ENCODE results near the gene NUP210L. TPM values are rescaled to one million over a fixed set of nuclear protein-coding genes. Genes with fewer than 3 reads are reported as not detected.
"Not testable (repeated sequence)": the region's sequence is repeated elsewhere in the genome, so short reads cannot be mapped to it uniquely, and the experiment has no call there.

The NUP210L gene
- polyA plus RNA-seq, 4 donors: 0.01 to 0.03 TPM; not detected in 2

- Histone ChIP-seq H3K27me3 (ENCODE audit: control insufficient read depth in 3 of 3, insufficient read depth in 3 of 3, low read length in 3 of 3) (no peaks in the 10 kb centered on the region), H3K4me3 (ENCODE audit: low read depth in 1 of 3, low read length in 3 of 3) (no peak overlapping the region), H3K9me3 (ENCODE audit: control insufficient read depth in 2 of 2, insufficient read depth in 1 of 2, low read depth in 1 of 2, low read length in 1 of 2) (no peaks in the 10 kb centered on the region), H3K4me1 (ENCODE audit: control insufficient read depth in 3 of 3, insufficient read depth in 2 of 3, low read depth in 1 of 3, low read length in 2 of 3) (peaks cover 0 to 3% (median 0%) of the 10 kb centered on the region in 3 donors), H3K36me3 (ENCODE audit: control insufficient read depth in 3 of 3, insufficient read depth in 2 of 3, low read depth in 1 of 3, low read length in 3 of 3) (peaks cover 9 to 36% (median 15%) of the 10 kb centered on the region in 3 donors), H3K27ac (ENCODE audit: low read depth in 1 of 3, low read length in 2 of 3) (peak overlapping the region in 2 of 3 donors; percentile 37 to 38)
- no peak for DNase-seq
- 79 to 90% (median 80%) methylated on average over 8 of the region's 8 CpGs for WGBS, 3 donors
- no peak for FAIRE-seq
These were observed 3.6 kb upstream of the NUP210L start for GRCh38 chr1:154158307-154159125.

GRCh38 chr1:154157520-154158306 is 2.8 kb upstream of the NUP210L start:
- DNase-seq: peak; percentile 41 to 62
- WGBS, 3 donors: 50 to 55% (median 51%) methylated on average over 7 of the region's 7 CpGs

GRCh38 chr1:154155251-154155650 is 378 bp upstream of the NUP210L start:
- no peak for FAIRE-seq

More at GRCh38 chr1:154157520-154158306, 2.8 kb upstream of the NUP210L start:
- Histone ChIP-seq H3K4me1 (ENCODE audit: control insufficient read depth in 3 of 3, insufficient read depth in 2 of 3, low read depth in 1 of 3, low read length in 2 of 3) (peaks cover 0 to 3% (median 0%) of the 10 kb centered on the region in 3 donors), H3K9me3 (ENCODE audit: control insufficient read depth in 2 of 2, insufficient read depth in 1 of 2, low read depth in 1 of 2, low read length in 1 of 2) (no peaks in the 10 kb centered on the region), H3K27ac (ENCODE audit: low read depth in 1 of 3, low read length in 2 of 3) (peak overlapping the region in 1 of 3 donors; percentile 4), H3K36me3 (ENCODE audit: control insufficient read depth in 3 of 3, insufficient read depth in 2 of 3, low read depth in 1 of 3, low read length in 3 of 3) (peaks cover 8 to 33% (median 11%) of the 10 kb centered on the region in 3 donors), H3K27me3 (ENCODE audit: control insufficient read depth in 3 of 3, insufficient read depth in 3 of 3, low read length in 3 of 3) (no peaks in the 10 kb centered on the region), H3K4me3 (ENCODE audit: low read depth in 1 of 3, low read length in 3 of 3) (no peak overlapping the region)
- no peak for FAIRE-seq

GRCh38 chr1:154154053-154154452 is 820 bp downstream of the NUP210L start:
- Histone ChIP-seq H3K27me3 (ENCODE audit: control insufficient read depth in 3 of 3, insufficient read depth in 3 of 3, low read length in 3 of 3) (no peaks in the 10 kb centered on the region), H3K27ac (ENCODE audit: low read depth in 1 of 3, low read length in 2 of 3) (peak overlapping the region in 1 of 3 donors; percentile 92), H3K4me3 (ENCODE audit: low read depth in 1 of 3, low read length in 3 of 3) (no peak overlapping the region), H3K4me1 (ENCODE audit: control insufficient read depth in 3 of 3, insufficient read depth in 2 of 3, low read depth in 1 of 3, low read length in 2 of 3) (peaks cover 0 to 3% (median 0%) of the 10 kb centered on the region in 3 donors), H3K36me3 (ENCODE audit: control insufficient read depth in 3 of 3, insufficient read depth in 2 of 3, low read depth in 1 of 3, low read length in 3 of 3) (peaks cover 0 to 19% (median 0%) of the 10 kb centered on the region in 3 donors), H3K9me3 (ENCODE audit: control insufficient read depth in 2 of 2, insufficient read depth in 1 of 2, low read depth in 1 of 2, low read length in 1 of 2) (no peaks in the 10 kb centered on the region)
- DNase-seq (no peak), FAIRE-seq (no peak)
- WGBS, 3 donors: 92 to 98% (median 95%) methylated on average over 6 of the region's 6 CpGs

More at GRCh38 chr1:154155251-154155650, 378 bp upstream of the NUP210L start:
- 35 to 66% (median 61%) methylated on average over 9 of the region's 9 CpGs for WGBS, 3 donors
- H3K27ac ChIP-seq (ENCODE audit: low read depth in 1 of 3, low read length in 2 of 3): peak overlapping the region in 2 of 3 donors; percentile 24 to 92
- H3K9me3 ChIP-seq (ENCODE audit: control insufficient read depth in 2 of 2, insufficient read depth in 1 of 2, low read depth in 1 of 2, low read length in 1 of 2): no peaks in the 10 kb centered on the region
- H3K4me3 ChIP-seq (ENCODE audit: low read depth in 1 of 3, low read length in 3 of 3): no peak overlapping the region
- H3K36me3 ChIP-seq (ENCODE audit: control insufficient read depth in 3 of 3, insufficient read depth in 2 of 3, low read depth in 1 of 3, low read length in 3 of 3): peaks cover 0 to 21% (median 3%) of the 10 kb centered on the region in 3 donors
- peak in 1 of 2 donors; percentile 45 for DNase-seq
- peaks cover 0 to 3% (median 0%) of the 10 kb centered on the region in 3 donors for H3K4me1 ChIP-seq (ENCODE audit: control insufficient read depth in 3 of 3, insufficient read depth in 2 of 3, low read depth in 1 of 3, low read length in 2 of 3)
- H3K27me3 ChIP-seq (ENCODE audit: control insufficient read depth in 3 of 3, insufficient read depth in 3 of 3, low read length in 3 of 3): no peaks in the 10 kb centered on the region

GRCh38 chr1:154151311-154151710 is 3.6 kb downstream of the NUP210L start:
- Histone ChIP-seq H3K36me3 (ENCODE audit: control insufficient read depth in 3 of 3, insufficient read depth in 2 of 3, low read depth in 1 of 3, low read length in 3 of 3) (peaks cover 0 to 7% (median 0%) of the 10 kb centered on the region in 3 donors), H3K9me3 (ENCODE audit: control insufficient read depth in 2 of 2, insufficient read depth in 1 of 2, low read depth in 1 of 2, low read length in 1 of 2) (no peaks in the 10 kb centered on the region), H3K27me3 (ENCODE audit: control insufficient read depth in 3 of 3, insufficient read depth in 3 of 3, low read length in 3 of 3) (no peaks in the 10 kb centered on the region), H3K27ac (ENCODE audit: low read depth in 1 of 3, low read length in 2 of 3) (no peak overlapping the region), H3K4me1 (ENCODE audit: control insufficient read depth in 3 of 3, insufficient read depth in 2 of 3, low read depth in 1 of 3, low read length in 2 of 3) (no peaks in the 10 kb centered on the region), H3K4me3 (ENCODE audit: low read depth in 1 of 3, low read length in 3 of 3) (no peak overlapping the region)
- no peak for FAIRE-seq
- DNase-seq: no peak

- 68 to 83% (median 68%) methylated on average over 2 to 3 of the region's 3 CpGs for WGBS, 3 donors
- Histone ChIP-seq H3K4me3 (ENCODE audit: low read depth in 1 of 3, low read length in 3 of 3) (no peak overlapping the region), H3K27me3 (ENCODE audit: control insufficient read depth in 3 of 3, insufficient read depth in 3 of 3, low read length in 3 of 3) (no peaks in the 10 kb centered on the region), H3K4me1 (ENCODE audit: control insufficient read depth in 3 of 3, insufficient read depth in 2 of 3, low read depth in 1 of 3, low read length in 2 of 3) (no peaks in the 10 kb centered on the region), H3K27ac (ENCODE audit: low read depth in 1 of 3, low read length in 2 of 3) (no peak overlapping the region), H3K9me3 (ENCODE audit: control insufficient read depth in 2 of 2, insufficient read depth in 1 of 2, low read depth in 1 of 2, low read length in 1 of 2) (no peaks in the 10 kb centered on the region), H3K36me3 (ENCODE audit: control insufficient read depth in 3 of 3, insufficient read depth in 2 of 3, low read depth in 1 of 3, low read length in 3 of 3) (no peaks in the 10 kb centered on the region)
- FAIRE-seq (no peak), DNase-seq (no peak)
These were observed 6.1 kb downstream of the NUP210L start for GRCh38 chr1:154148807-154149206.

GRCh38 chr1:154147505-154147904 is 7.4 kb downstream of the NUP210L start:
- not testable (repeated sequence) for H3K9me3 ChIP-seq (ENCODE audit: control insufficient read depth in 2 of 2, insufficient read depth in 1 of 2, low read depth in 1 of 2, low read length in 1 of 2); H3K4me3 ChIP-seq (ENCODE audit: low read depth in 1 of 3, low read length in 3 of 3); H3K27ac ChIP-seq (ENCODE audit: low read depth in 1 of 3, low read length in 2 of 3); H3K4me1 ChIP-seq (ENCODE audit: control insufficient read depth in 3 of 3, insufficient read depth in 2 of 3, low read depth in 1 of 3, low read length in 2 of 3); DNase-seq; H3K27me3 ChIP-seq (ENCODE audit: control insufficient read depth in 3 of 3, insufficient read depth in 3 of 3, low read length in 3 of 3); FAIRE-seq; H3K36me3 ChIP-seq (ENCODE audit: control insufficient read depth in 3 of 3, insufficient read depth in 2 of 3, low read depth in 1 of 3, low read length in 3 of 3)
- WGBS, 3 donors: 84 to 89% (median 88%) methylated on average over 5 of the region's 5 CpGs

- FAIRE-seq: no peak
- Histone ChIP-seq H3K9me3 (ENCODE audit: control insufficient read depth in 2 of 2, insufficient read depth in 1 of 2, low read depth in 1 of 2, low read length in 1 of 2) (no peaks in the 10 kb centered on the region), H3K27ac (ENCODE audit: low read depth in 1 of 3, low read length in 2 of 3) (no peak overlapping the region), H3K36me3 (ENCODE audit: control insufficient read depth in 3 of 3, insufficient read depth in 2 of 3, low read depth in 1 of 3, low read length in 3 of 3) (no peaks in the 10 kb centered on the region), H3K4me3 (ENCODE audit: low read depth in 1 of 3, low read length in 3 of 3) (no peak overlapping the region), H3K4me1 (ENCODE audit: control insufficient read depth in 3 of 3, insufficient read depth in 2 of 3, low read depth in 1 of 3, low read length in 2 of 3) (no peaks in the 10 kb centered on the region), H3K27me3 (ENCODE audit: control insufficient read depth in 3 of 3, insufficient read depth in 3 of 3, low read length in 3 of 3) (no peaks in the 10 kb centered on the region)
- WGBS, 3 donors: 96 to 100% (median 97%) methylated on average over 2 of the region's 2 CpGs
- no peak for DNase-seq
These were observed 8.9 kb downstream of the NUP210L start for GRCh38 chr1:154145986-154146385.
